ENCODE results near the gene CLEC2B. TPM values are rescaled to one million over a fixed set of nuclear protein-coding genes. Genes with fewer than 3 reads are reported as not detected.

CLEC2B gene
- total RNA-seq, 1 experiment from 2014 or later, result not detected

DNA sequence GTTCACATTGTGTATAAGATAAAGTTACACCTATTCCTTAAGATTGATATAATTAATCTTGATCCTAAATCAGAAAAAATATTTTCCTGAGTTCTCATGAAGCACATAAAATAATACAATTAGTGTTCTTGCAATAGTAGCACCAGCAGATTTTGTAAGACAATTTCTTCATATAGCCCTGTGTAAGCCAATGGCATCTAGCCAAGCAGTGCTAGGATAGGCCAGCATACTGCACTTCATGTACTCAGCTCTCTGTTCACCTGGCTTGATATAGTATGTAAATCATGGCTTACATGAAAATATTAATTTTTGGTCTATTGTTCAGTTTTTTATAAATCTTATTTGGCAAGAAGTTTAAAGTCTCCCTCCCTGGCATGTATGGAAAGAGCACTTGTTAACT is 14.0 kb upstream of the CLEC2B start:
- no peaks in the 10 kb centered on the region for H3K27me3 Mint-ChIP-seq (ENCODE audit: low read depth)

More for the DNA sequence above, 14.0 kb upstream of the CLEC2B start:
- H3K9me3 ChIP-seq (ENCODE audit: control insufficient read depth, low read depth, low read length), result no peaks in the 10 kb centered on the region
- H3K79me1 ChIP-seq (ENCODE audit: insufficient read depth, low read depth, low read length, poor library complexity, severe bottlenecking), result no peaks in the 10 kb centered on the region
- no peak overlapping the region for H3K4me2 ChIP-seq (ENCODE audit: insufficient read depth, insufficient read length, low read length)
- H2BK120ac ChIP-seq (ENCODE audit: low read depth, low read length, poor library complexity, severe bottlenecking), result no peak overlapping the region
- H3K27me3 ChIP-seq (ENCODE audit: insufficient read depth, low read length), result no peaks in the 10 kb centered on the region
- H3K18ac ChIP-seq (ENCODE audit: insufficient read length, low read depth, low read length), result no peak overlapping the region
- no peak overlapping the region for H4K91ac ChIP-seq (ENCODE audit: insufficient read length, low read depth, low read length)
- no peak overlapping the region for H3K56ac ChIP-seq (ENCODE audit: insufficient read length, low read depth, low read length)
- DNase-seq, result no peak
- H2BK12ac ChIP-seq (ENCODE audit: insufficient read length, low read depth, low read length), result no peak overlapping the region
- no peaks in the 10 kb centered on the region for H4K20me1 ChIP-seq (ENCODE audit: control insufficient read depth, insufficient read depth, insufficient read length)
- no peak overlapping the region for H2BK20ac ChIP-seq (ENCODE audit: low read depth, low read length, poor library complexity, severe bottlenecking)
- no peak overlapping the region for H3K23ac ChIP-seq (ENCODE audit: insufficient read length, low read depth, low read length)
- TF ChIP-seq, protein P1, sequence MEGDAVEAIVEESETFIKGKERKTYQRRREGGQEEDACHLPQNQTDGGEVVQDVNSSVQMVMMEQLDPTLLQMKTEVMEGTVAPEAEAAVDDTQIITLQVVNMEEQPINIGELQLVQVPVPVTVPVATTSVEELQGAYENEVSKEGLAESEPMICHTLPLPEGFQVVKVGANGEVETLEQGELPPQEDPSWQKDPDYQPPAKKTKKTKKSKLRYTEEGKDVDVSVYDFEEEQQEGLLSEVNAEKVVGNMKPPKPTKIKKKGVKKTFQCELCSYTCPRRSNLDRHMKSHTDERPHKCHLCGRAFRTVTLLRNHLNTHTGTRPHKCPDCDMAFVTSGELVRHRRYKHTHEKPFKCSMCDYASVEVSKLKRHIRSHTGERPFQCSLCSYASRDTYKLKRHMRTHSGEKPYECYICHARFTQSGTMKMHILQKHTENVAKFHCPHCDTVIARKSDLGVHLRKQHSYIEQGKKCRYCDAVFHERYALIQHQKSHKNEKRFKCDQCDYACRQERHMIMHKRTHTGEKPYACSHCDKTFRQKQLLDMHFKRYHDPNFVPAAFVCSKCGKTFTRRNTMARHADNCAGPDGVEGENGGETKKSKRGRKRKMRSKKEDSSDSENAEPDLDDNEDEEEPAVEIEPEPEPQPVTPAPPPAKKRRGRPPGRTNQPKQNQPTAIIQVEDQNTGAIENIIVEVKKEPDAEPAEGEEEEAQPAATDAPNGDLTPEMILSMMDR (conservative IDR thresholded peaks at IDR 0.05), result no peak
- H3T11ph ChIP-seq (ENCODE audit: low read length), result no peak overlapping the region
- no peaks in the 10 kb centered on the region for H3K4me1 ChIP-seq (ENCODE audit: insufficient read depth, low read length)
- no peak overlapping the region for H3K27ac Mint-ChIP-seq
- no peak overlapping the region for H4K8ac ChIP-seq (replicated peaks; ENCODE audit: insufficient read length, low read depth, low read length)
- H3K27ac ChIP-seq (ENCODE audit: insufficient read length, low read depth, low read length), result no peak overlapping the region
- H2BK5ac ChIP-seq (ENCODE audit: insufficient read length, low read length), result no peak overlapping the region
- H3K36me3 Mint-ChIP-seq (ENCODE audit: insufficient read depth in 1 of 3, low read depth in 3 of 3), result no peaks in the 10 kb centered on the region
- no peak overlapping the region for H2BK15ac ChIP-seq (ENCODE audit: low read depth, low read length)
- no peak overlapping the region for H3K14ac ChIP-seq (ENCODE audit: insufficient read depth, low read length)
- no peak overlapping the region for H3K4ac ChIP-seq (ENCODE audit: low read depth, low read length)
- no peaks in the 10 kb centered on the region for H3K79me2 ChIP-seq (ENCODE audit: insufficient read depth, low read length)
- H3K4me3 Mint-ChIP-seq, result no peak overlapping the region
- no peak overlapping the region for H3K9ac ChIP-seq (ENCODE audit: extremely low read depth, insufficient read length, low read length)
- no peaks in the 10 kb centered on the region for H3K23me2 ChIP-seq (ENCODE audit: insufficient read length, low read depth, low read length, poor library complexity, severe bottlenecking)
- H3K9me3 Mint-ChIP-seq, result no peaks in the 10 kb centered on the region; a peak in 1 of 5 replicates
- no peak overlapping the region for H2AK5ac ChIP-seq (ENCODE audit: insufficient read length, low read length)
- no peak overlapping the region for H2AFZ ChIP-seq (ENCODE audit: low read length)
- H3K4me1 Mint-ChIP-seq, result peaks cover 12 to 15% of the 10 kb centered on the region in 2 experiments
- no peak overlapping the region for H4K5ac ChIP-seq (ENCODE audit: insufficient read length, low read depth, low read length)

Measured in H9 (cell line).